HG02610 (cell line): Measurements from ENCODE around the gene RHOG.
A peak's percentile ranks its signal among the peaks of the same experiment; 100 is the strongest.

Source experiments
- ATAC-seq: cut with Tn5 transposase; IDR thresholded peaks from one replicate; pipeline ENCODE4 v1.9.1; 2021; ENCODE audit warnings: mild to moderate bottlenecking, moderate library complexity; ENCODE audit not compliant: unreplicated experiment

RHOG gene

GRCh38 chr11:3860375-3860774 lies 19.6 kb upstream of the RHOG start:
- no peak for ATAC-seq

GRCh38 chr11:3859373-3859881 lies 18.7 kb upstream of the RHOG start:
- ATAC-seq: no peak

- ATAC-seq: no peak
These were observed 16.9 kb upstream of the RHOG start for GRCh38 chr11:3857628-3858027.

- ATAC-seq: no peak
These were observed 16.2 kb upstream of the RHOG start for GRCh38 chr11:3856856-3857553.

GRCh38 chr11:3855808-3856491 lies 15.2 kb upstream of the RHOG start:
- ATAC-seq: no peak

- peak; percentile 56 for ATAC-seq
These were observed 14.4 kb upstream of the RHOG start, which contains the start of gene STIM1 for GRCh38 chr11:3854977-3855807. Gene STIM1 (plus strand): TSS chr11:3855664. CDS start chr11:3856271, 607 bp downstream.

GRCh38 chr11:3854660-3854976 lies 13.9 kb upstream of the RHOG start:
- no peak for ATAC-seq

GRCh38 chr11:3853899-3854659 lies 13.3 kb upstream of the RHOG start:
- peak; percentile 37 for ATAC-seq

GRCh38 chr11:3853545-3853842 lies 12.7 kb upstream of the RHOG start:
- ATAC-seq: no peak

GRCh38 chr11:3849297-3849874 lies 8.6 kb upstream of the RHOG start:
- no peak for ATAC-seq

GRCh38 chr11:3845670-3846069 lies 4.9 kb upstream of the RHOG start:
- ATAC-seq: no peak

GRCh38 chr11:3845246-3845645 lies 4.5 kb upstream of the RHOG start:
- ATAC-seq: no peak

- ATAC-seq: no peak
These were observed 2.6 kb upstream of the RHOG start for GRCh38 chr11:3843326-3843725.

GRCh38 chr11:3841426-3842350 lies 929 bp upstream of the RHOG start:
- peak; percentile 61 for ATAC-seq

- ATAC-seq: no peak
These were observed 522 bp downstream of the RHOG start for GRCh38 chr11:3840004-3840869.

GRCh38 chr11:3838504-3838903 lies 2.3 kb downstream of the RHOG start:
- ATAC-seq: no peak

- ATAC-seq: no peak
These were observed 3.0 kb downstream of the RHOG start for GRCh38 chr11:3837793-3838192.

GRCh38 chr11:3836903-3837302 lies 3.9 kb downstream of the RHOG start:
- ATAC-seq: no peak

GRCh38 chr11:3835751-3836150 lies 5.0 kb downstream of the RHOG start:
- no peak for ATAC-seq
